ENCODE data around the gene SGPP2.

Gene SGPP2

GRCh38 chr2:222479859-222480258 lies 55.5 kb downstream of the SGPP2 start:
- Mint-ChIP-seq H3K36me3 (no peaks in the 10 kb centered on the region), H3K4me1 (ENCODE audit: low read depth) (peaks cover 4% of the 10 kb centered on the region), H3K27ac (no peak overlapping the region), H3K27me3 (peaks cover 8% of the 10 kb centered on the region), H3K9me3 (ENCODE audit: low read depth) (no peaks in the 10 kb centered on the region), H3K4me3 (no peak overlapping the region)

- Mint-ChIP-seq H3K4me1 (ENCODE audit: low read depth) (peaks cover 4% of the 10 kb centered on the region), H3K9me3 (ENCODE audit: low read depth) (no peaks in the 10 kb centered on the region), H3K27me3 (peaks cover 8% of the 10 kb centered on the region), H3K27ac (no peak overlapping the region), H3K4me3 (no peak overlapping the region), H3K36me3 (no peaks in the 10 kb centered on the region)
These were observed 56.2 kb downstream of the SGPP2 start for GRCh38 chr2:222480497-222480896.

DNA sequence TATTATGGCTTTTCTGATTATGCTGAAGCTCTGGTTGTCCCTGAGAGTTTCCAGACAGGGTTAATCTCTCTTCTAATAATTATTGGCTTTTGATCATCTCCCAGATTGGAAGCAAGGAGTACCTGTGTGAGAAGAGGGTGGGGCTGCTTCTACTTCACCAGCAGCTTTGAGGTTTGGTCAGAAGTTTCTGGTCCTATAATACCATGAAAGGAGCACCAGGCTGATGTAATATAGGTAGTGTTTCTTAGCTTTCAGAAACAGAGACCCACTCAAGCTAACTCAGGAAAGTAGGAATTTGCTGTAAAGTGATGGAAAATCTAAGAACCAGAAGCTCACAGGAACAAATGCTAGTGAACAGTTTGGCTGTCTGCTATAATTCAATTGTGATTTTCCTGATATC lies 57.6 kb downstream of the SGPP2 start:
- Mint-ChIP-seq H3K4me3 (no peak overlapping the region), H3K27ac (no peak overlapping the region), H3K9me3 (ENCODE audit: low read depth) (no peaks in the 10 kb centered on the region), H3K27me3 (peaks cover 9% of the 10 kb centered on the region), H3K4me1 (ENCODE audit: low read depth) (peaks cover 4% of the 10 kb centered on the region), H3K36me3 (no peaks in the 10 kb centered on the region)

DNA sequence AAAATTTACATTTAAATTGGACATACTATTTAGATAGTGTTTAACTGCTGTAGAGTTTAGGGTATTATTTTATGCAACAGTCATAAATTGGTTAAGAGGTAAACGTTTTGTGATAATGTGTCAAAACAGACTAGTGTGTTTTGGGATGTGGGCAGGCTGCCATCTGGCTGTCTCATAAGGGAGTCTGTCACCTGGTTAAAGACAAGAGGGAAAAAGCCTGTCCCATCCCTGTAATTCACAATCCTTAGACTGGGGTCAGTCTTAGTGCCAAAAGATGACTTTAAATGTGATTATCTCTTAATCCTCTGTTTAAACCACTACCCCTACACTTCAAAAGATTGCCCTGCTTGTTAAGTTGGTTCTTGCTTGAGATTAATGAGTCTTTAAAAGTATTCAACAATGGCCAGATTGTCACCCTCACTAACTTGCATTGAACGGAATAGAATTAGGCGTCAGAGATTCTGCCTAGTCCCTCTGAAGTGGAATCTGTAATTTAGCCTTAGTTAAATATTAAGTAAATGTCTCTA lies 59.2 kb downstream of the SGPP2 start:
- peaks cover 7% of the 10 kb centered on the region for H3K27me3 Mint-ChIP-seq
- H3K9me3 Mint-ChIP-seq (ENCODE audit: low read depth) = no peaks in the 10 kb centered on the region
- H3K4me1 Mint-ChIP-seq (ENCODE audit: low read depth) = peaks cover 4% of the 10 kb centered on the region
- no peaks in the 10 kb centered on the region for H3K36me3 Mint-ChIP-seq
- H3K27ac Mint-ChIP-seq = no peak overlapping the region
- no peak overlapping the region for H3K4me3 Mint-ChIP-seq

GRCh38 chr2:222485367-222486211 lies 61.2 kb downstream of the SGPP2 start:
- Mint-ChIP-seq H3K4me1 (ENCODE audit: low read depth) (no peaks in the 10 kb centered on the region), H3K9me3 (ENCODE audit: low read depth) (no peaks in the 10 kb centered on the region), H3K4me3 (no peak overlapping the region), H3K36me3 (no peaks in the 10 kb centered on the region), H3K27me3 (peaks cover 7% of the 10 kb centered on the region), H3K27ac (no peak overlapping the region)

GRCh38 chr2:222490131-222490530 lies 65.8 kb downstream of the SGPP2 start:
- Mint-ChIP-seq H3K4me3 (no peak overlapping the region), H3K27ac (no peak overlapping the region), H3K9me3 (ENCODE audit: low read depth) (no peaks in the 10 kb centered on the region), H3K36me3 (no peaks in the 10 kb centered on the region), H3K4me1 (ENCODE audit: low read depth) (no peaks in the 10 kb centered on the region), H3K27me3 (peaks cover 3% of the 10 kb centered on the region)

DNA sequence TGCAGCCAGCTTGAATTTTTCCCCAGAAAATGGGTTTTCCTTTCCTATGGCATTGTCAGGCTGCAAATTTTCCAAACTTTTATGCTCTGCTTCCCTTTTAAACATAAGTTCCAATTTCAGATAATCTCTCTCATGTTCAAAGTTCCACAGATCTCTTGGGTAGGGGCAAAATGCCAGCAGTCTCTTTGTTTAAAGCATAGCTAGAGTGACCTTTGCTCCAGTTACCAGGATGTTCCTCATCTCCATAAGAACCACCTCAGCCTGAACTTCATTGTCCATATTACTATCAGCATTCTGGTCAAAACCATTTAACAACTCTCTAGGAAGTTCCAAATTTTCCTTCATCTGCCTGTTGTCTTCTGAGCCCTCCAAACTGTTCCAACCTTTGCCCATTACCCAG lies 68.3 kb downstream of the SGPP2 start:
- Mint-ChIP-seq H3K27ac (no peak overlapping the region), H3K4me3 (no peak overlapping the region), H3K9me3 (ENCODE audit: low read depth) (no peaks in the 10 kb centered on the region)

GRCh38 chr2:222494104-222494739 lies 69.9 kb downstream of the SGPP2 start:
- Mint-ChIP-seq H3K27ac (no peak overlapping the region), H3K9me3 (ENCODE audit: low read depth) (no peaks in the 10 kb centered on the region), H3K27me3 (peaks cover 2% of the 10 kb centered on the region), H3K4me1 (ENCODE audit: low read depth) (no peaks in the 10 kb centered on the region), H3K4me3 (no peak overlapping the region), H3K36me3 (no peaks in the 10 kb centered on the region)

More for the DNA sequence above, 68.3 kb downstream of the SGPP2 start:
- H3K4me1 Mint-ChIP-seq (ENCODE audit: low read depth) = no peaks in the 10 kb centered on the region
- peaks cover 2% of the 10 kb centered on the region for H3K27me3 Mint-ChIP-seq
- H3K36me3 Mint-ChIP-seq = no peaks in the 10 kb centered on the region

DNA sequence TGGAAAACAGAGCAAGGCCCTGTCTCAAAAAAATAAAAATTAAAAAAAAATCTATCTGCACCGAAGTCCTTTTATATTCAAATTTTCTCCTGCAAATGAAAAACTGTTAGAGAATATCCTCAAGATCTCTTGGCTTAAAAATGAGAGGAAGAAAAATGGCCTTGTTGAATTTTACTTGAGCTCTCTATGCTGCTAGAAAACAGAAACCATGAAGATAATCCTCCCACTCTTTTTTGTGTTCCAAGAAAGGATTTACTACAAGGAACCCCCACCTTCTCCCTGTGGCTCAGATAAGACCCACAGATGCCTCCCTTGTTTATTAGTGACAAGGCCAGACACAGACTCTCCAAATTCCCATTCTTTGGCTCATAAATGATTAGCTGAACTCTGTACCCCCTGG lies 71.0 kb downstream of the SGPP2 start:
- Mint-ChIP-seq H3K9me3 (ENCODE audit: low read depth) (no peaks in the 10 kb centered on the region), H3K4me1 (ENCODE audit: low read depth) (no peaks in the 10 kb centered on the region), H3K27me3 (peaks cover 2% of the 10 kb centered on the region), H3K4me3 (no peak overlapping the region), H3K36me3 (no peaks in the 10 kb centered on the region), H3K27ac (no peak overlapping the region)

DNA sequence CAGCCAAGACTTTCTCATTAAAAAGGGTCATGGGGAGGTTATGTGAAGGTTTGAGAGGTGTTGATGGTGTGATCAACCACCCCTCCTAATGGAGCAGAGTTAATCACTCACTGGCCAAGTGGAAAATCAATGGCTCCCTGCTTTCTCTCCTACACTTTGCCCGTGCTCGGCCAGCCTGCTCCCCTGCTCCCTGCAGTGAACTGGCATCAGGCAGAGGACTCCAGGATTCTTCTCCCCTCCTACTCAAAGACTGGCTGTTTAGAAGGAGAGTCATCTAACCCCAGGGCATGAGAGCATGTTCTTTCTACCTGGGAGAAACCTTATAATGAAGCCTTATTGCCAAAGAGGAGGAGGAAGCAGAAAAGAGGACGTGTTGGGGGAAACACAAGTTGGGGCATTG lies 74.9 kb downstream of the SGPP2 start:
- H3K27me3 Mint-ChIP-seq = no peaks in the 10 kb centered on the region
- no peak overlapping the region for H3K27ac Mint-ChIP-seq

DNA sequence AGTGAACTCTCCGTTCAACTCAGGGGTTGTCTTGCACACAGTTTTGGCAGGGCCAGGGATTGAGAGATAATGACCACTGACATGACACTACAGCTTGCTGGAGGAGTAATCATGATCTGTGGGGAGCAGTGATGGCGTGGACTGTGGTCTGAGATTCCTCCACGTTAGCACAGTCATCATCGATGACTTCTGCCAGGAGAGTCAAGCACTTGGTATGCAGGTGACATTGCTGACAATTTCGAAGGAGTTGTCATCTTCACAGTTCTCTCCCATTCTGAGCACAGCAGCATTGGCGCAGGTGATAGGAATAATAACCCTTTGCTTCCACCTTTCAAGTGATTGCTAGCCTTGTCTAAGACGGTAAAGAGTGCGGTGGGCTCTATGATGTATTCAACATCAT lies 79.8 kb downstream of the SGPP2 start:
- H3K4me1 Mint-ChIP-seq (ENCODE audit: low read depth) = no peaks in the 10 kb centered on the region
- H3K27me3 Mint-ChIP-seq = no peaks in the 10 kb centered on the region
- H3K9me3 Mint-ChIP-seq (ENCODE audit: low read depth) = no peaks in the 10 kb centered on the region
- H3K4me3 Mint-ChIP-seq = no peak overlapping the region
- H3K36me3 Mint-ChIP-seq = no peaks in the 10 kb centered on the region
- no peak overlapping the region for H3K27ac Mint-ChIP-seq

More for the DNA sequence above, 74.9 kb downstream of the SGPP2 start:
- H3K4me1 Mint-ChIP-seq (ENCODE audit: low read depth) = no peaks in the 10 kb centered on the region
- no peaks in the 10 kb centered on the region for H3K9me3 Mint-ChIP-seq (ENCODE audit: low read depth)
- H3K4me3 Mint-ChIP-seq = no peak overlapping the region
- H3K36me3 Mint-ChIP-seq = no peaks in the 10 kb centered on the region

DNA sequence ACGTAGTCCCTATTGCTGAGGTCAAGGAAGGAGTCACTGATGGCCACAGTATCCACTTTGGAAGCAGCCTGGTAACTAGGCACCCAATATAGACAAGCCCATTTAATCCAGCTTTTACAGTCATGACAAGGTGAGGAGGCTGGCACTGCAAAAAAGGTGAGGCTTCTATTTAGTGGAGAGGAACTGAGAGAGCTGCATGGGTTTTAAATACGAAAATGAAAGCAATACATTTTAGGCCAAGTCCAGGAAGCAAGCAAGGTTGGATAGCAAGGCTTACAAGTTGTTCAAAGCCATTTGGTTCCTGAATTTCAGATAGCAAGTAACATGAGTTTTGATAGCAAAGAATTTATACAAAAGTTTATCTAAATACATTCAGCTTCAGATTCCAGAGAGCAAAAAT lies 80.4 kb downstream of the SGPP2 start:
- Mint-ChIP-seq H3K4me3 (no peak overlapping the region), H3K9me3 (ENCODE audit: low read depth) (no peaks in the 10 kb centered on the region), H3K4me1 (ENCODE audit: low read depth) (no peaks in the 10 kb centered on the region), H3K36me3 (no peaks in the 10 kb centered on the region), H3K27ac (no peak overlapping the region), H3K27me3 (no peaks in the 10 kb centered on the region)

GRCh38 chr2:222506230-222506935 lies 82.0 kb downstream of the SGPP2 start:
- peaks cover 5% of the 10 kb centered on the region for H3K27me3 Mint-ChIP-seq

DNA sequence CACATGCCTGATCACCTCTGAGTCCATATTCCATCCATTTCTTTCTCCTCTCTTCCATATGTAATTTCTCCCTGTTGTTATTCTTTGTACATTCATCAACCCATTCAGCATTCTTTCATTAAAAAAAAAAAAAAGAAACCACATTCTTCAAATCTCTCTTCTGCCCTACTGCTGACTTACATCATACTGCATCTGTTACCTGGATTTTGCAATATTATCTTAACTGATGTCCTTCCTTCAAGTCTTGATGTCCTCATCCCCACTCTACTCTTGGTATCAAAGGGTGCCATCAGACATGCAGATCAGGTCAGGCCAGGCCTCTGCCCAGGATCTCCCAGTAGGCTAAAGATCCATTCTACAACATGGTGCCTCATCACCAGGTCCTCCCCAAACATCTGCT lies 90.6 kb downstream of the SGPP2 start:
- Mint-ChIP-seq H3K4me1 (ENCODE audit: low read depth) (no peaks in the 10 kb centered on the region), H3K9me3 (ENCODE audit: low read depth) (peaks cover 7% of the 10 kb centered on the region), H3K4me3 (no peak overlapping the region), H3K27me3 (peaks cover 17% of the 10 kb centered on the region), H3K36me3 (no peaks in the 10 kb centered on the region), H3K27ac (no peak overlapping the region)

More at GRCh38 chr2:222506230-222506935, 82.0 kb downstream of the SGPP2 start:
- Mint-ChIP-seq H3K27ac (no peak overlapping the region), H3K9me3 (ENCODE audit: low read depth) (peaks cover 3% of the 10 kb centered on the region), H3K4me3 (no peak overlapping the region), H3K36me3 (no peaks in the 10 kb centered on the region), H3K4me1 (ENCODE audit: low read depth) (no peaks in the 10 kb centered on the region)
